ENCODE data around the gene MPDZ. TPM values are rescaled to one million over a fixed set of nuclear protein-coding genes. Genes with fewer than 3 reads are reported as not detected.

The MPDZ gene
- total RNA-seq, 2 donors from 2014 or later, result 57.3 to 61.5 TPM

DNA sequence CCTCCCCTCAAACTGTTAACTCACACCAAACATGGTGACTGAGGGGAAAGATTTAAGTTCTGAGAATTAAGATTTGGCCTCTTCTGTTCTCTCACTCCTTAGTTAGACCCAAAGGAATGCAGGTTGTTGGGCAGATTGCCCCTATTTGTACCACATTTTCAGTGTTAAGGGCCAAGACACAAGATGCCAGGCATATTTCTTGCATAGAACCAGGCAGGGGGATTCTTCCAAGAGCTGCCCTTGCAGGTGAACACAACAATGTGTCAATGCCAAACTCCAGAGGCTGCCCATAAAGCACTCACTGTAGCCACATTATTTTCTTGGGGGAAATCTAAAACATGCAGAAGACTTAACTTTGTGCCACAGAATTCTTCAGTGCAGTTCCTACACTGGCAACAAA lies 14.7 kb downstream of the MPDZ start:
- Histone ChIP-seq H3K27me3 (no peaks in the 10 kb centered on the region), H3K4me1 (peaks cover 0 to 26% of the 10 kb centered on the region in 2 donors), H3K9me3 (no peaks in the 10 kb centered on the region), H3K27ac (no peak overlapping the region), H3K4me3 (no peak overlapping the region), H3K36me3 (no peaks in the 10 kb centered on the region)
- TF ChIP-seq, protein P1, sequence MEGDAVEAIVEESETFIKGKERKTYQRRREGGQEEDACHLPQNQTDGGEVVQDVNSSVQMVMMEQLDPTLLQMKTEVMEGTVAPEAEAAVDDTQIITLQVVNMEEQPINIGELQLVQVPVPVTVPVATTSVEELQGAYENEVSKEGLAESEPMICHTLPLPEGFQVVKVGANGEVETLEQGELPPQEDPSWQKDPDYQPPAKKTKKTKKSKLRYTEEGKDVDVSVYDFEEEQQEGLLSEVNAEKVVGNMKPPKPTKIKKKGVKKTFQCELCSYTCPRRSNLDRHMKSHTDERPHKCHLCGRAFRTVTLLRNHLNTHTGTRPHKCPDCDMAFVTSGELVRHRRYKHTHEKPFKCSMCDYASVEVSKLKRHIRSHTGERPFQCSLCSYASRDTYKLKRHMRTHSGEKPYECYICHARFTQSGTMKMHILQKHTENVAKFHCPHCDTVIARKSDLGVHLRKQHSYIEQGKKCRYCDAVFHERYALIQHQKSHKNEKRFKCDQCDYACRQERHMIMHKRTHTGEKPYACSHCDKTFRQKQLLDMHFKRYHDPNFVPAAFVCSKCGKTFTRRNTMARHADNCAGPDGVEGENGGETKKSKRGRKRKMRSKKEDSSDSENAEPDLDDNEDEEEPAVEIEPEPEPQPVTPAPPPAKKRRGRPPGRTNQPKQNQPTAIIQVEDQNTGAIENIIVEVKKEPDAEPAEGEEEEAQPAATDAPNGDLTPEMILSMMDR (IDR thresholded peaks at IDR 0.05), result no peak
- DNase-seq (ENCODE audit: low spot score), result no peak

DNA sequence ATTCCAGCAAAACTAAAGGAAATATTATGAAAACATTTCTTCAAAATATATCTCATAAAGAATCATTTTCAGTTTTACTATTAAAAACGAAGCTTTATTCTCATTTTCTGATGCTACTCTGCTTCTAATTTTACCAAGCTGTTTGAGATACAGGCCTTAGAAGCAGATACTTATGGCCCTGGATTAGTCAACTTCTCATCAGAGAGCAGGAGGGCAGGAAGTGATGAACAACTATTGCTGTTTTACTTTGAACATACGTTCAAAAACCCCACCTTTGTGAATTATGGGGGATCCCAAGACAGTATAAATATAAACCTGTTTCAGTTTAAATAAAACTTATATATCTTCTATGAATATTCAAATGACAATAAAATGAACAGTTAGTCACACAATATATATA lies 16.0 kb downstream of the MPDZ start:
- Histone ChIP-seq H3K36me3 (no peaks in the 10 kb centered on the region), H3K4me3 (no peak overlapping the region), H3K27ac (no peak overlapping the region), H3K27me3 (no peaks in the 10 kb centered on the region), H3K9me3 (no peaks in the 10 kb centered on the region), H3K4me1 (peaks cover 0 to 18% of the 10 kb centered on the region in 2 donors)
- TF ChIP-seq, protein P1 (IDR thresholded peaks at IDR 0.05), result no peak
- no peak for DNase-seq (ENCODE audit: low spot score)

DNA sequence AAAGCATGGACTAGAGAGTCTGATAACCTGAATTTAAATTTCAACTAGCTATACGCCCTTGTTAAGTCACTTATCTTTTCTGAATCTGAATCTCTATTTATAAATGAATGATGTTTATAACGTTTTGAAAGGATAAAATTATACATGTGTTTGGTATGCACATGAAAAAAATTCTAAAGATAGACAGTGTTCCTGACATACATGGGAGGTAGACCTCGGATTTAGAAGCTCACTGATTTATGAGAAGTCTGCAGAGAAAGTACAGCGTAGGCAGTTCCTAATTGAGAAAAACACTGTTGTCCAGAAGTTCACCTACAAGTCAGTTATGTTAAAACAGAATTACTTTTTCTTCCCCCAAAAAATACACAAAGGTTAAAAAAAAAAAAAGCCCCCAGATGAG lies 26.6 kb downstream of the MPDZ start:
- no peak for DNase-seq (ENCODE audit: low spot score)
- Histone ChIP-seq H3K36me3 (no peaks in the 10 kb centered on the region), H3K9me3 (peaks cover 0 to 3% of the 10 kb centered on the region in 2 donors), H3K27ac (no peak overlapping the region), H3K27me3 (no peaks in the 10 kb centered on the region), H3K4me3 (no peak overlapping the region), H3K4me1 (peaks cover 0 to 18% of the 10 kb centered on the region in 2 donors)
- TF ChIP-seq, protein P1 (IDR thresholded peaks at IDR 0.05), result no peak

DNA sequence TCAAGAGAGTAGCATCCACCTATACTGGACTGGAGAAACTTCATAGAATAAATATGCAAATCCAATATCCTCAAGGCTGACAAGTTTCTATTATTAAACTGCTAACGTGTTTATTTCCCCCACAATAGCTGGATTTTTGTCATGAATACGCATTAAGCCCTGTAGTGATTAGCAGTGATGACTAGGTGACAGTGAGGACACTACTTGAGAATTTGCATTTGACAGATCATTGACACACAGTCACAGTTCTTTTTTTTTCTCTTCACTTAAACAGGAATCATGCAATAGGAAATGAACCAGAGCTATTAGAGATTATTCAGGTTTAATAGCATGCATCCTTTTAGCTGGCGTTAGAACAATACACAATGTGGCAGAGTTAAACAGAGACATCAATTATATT lies 35.3 kb downstream of the MPDZ start:
- Histone ChIP-seq H3K9me3 (no peaks in the 10 kb centered on the region), H3K4me1 (peaks cover 0 to 4% of the 10 kb centered on the region in 2 donors), H3K36me3 (peaks cover 14% of the 10 kb centered on the region), H3K27me3 (no peaks in the 10 kb centered on the region), H3K27ac (no peak overlapping the region), H3K4me3 (no peak overlapping the region)
- no peak for DNase-seq (ENCODE audit: low spot score)
- TF ChIP-seq, protein P1 (IDR thresholded peaks at IDR 0.05), result no peak

DNA sequence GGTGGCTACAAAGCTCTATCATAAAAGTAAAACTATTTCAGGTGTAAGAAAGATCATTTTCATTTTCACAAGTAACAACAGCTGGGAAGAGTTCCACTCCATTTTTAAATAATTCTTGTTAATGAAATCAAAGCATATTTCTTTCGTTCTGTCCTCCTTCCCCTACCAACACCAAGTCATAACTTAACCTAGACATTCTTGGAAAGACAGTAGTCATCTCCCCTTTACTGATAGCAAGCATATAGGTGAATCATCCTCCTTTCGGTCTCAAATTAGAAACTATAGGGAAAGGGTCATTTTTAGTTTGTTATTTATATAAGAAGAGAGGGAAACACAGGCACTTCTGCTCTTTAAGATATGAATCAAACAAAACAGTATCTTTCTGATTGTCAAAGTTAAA lies 38.2 kb downstream of the MPDZ start:
- H3K36me3 ChIP-seq, result peaks cover 4% of the 10 kb centered on the region
- no peaks in the 10 kb centered on the region for H3K9me3 ChIP-seq
- no peaks in the 10 kb centered on the region for H3K27me3 ChIP-seq
- TF ChIP-seq, protein P1 (IDR thresholded peaks at IDR 0.05), result no peak
- H3K27ac ChIP-seq, result no peak overlapping the region
- peaks cover 0 to 4% of the 10 kb centered on the region in 2 donors for H3K4me1 ChIP-seq
- H3K4me3 ChIP-seq, result no peak overlapping the region
- no peak for DNase-seq (ENCODE audit: low spot score)

DNA sequence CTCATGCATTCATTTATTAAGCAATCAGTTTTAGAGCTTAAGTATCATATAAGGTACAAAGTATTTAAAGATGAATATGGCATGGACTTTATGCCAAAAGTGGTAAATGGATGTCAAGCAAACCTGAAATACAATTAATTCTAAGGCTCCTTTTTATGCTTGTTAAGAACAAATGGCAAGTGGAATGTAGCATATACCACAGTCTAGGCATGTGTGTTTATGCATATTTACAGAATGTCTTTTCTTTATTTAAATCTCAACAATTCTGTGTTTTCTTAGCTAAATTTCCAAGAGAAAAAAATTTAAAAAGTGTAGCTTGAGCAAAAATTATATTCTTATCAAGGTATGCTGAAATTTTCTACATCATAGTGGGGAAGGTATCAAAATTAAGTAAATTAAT lies 39.8 kb downstream of the MPDZ start:
- Histone ChIP-seq H3K36me3 (no peaks in the 10 kb centered on the region), H3K9me3 (no peaks in the 10 kb centered on the region), H3K27ac (no peak overlapping the region), H3K4me1 (peaks cover 0 to 4% of the 10 kb centered on the region in 2 donors), H3K4me3 (no peak overlapping the region), H3K27me3 (no peaks in the 10 kb centered on the region)
- no peak for DNase-seq (ENCODE audit: low spot score)
- TF ChIP-seq, protein P1 (IDR thresholded peaks at IDR 0.05), result no peak

Data from right atrium auricular region (tissue), 2 donors.